SK-N-SH (cell line): ENCODE measurements around the gene DAGLA. TPM values are rescaled to one million over a fixed set of nuclear protein-coding genes. Genes with fewer than 3 reads are reported as not detected.

ENCODE experiments used
- CTCF ChIA-PET: fragments of 300-600, 350-600 bp; formaldehyde crosslinking; extraction: SDS; loops from one replicate; lab custom pipeline; 2021; lab: Yijun Ruan, JAX
- POLR2A ChIA-PET: fragments of 350-600 bp; sonication (Branson Sonifier 250); formaldehyde crosslinking; extraction: SDS; loops from one replicate; lab custom pipeline; 2020; ENCODE audit warnings: antibody characterized with exemption, inconsistent platforms; lab: Yijun Ruan, JAX
- DNase-seq: peaks from one replicate; pipeline ENCODE4 v3.0.0; 2012
- H2AFZ ChIP-seq: fragments of 200-600 bp; sonication (generic); 2 replicates; pipeline ENCODE4 v1.8.1; 2016; ENCODE audit warnings: antibody characterized with exemption, mild to moderate bottlenecking, low read depth
- H3F3A ChIP-seq: fragments of 200-600 bp; sonication (generic); replicated peaks from 2 replicates; pipeline ENCODE3; 2016; ENCODE audit warnings: antibody characterized with exemption, mild to moderate bottlenecking; ENCODE audit not compliant: insufficient read depth
- H3K27ac ChIP-seq, 2 experiments: fragments of 200-500 bp in 1 of 2; fragments of 200-600 bp in 1 of 2; sonication (Bioruptor generic) in 1 of 2; sonication (generic), shearing (Covaris generic) in 1 of 2; 2 replicates each; pipeline versions ENCODE4 v1.5.1 to v1.6.1; 2014 to 2016; ENCODE audit warnings: low read depth in 2 of 2, inconsistent platforms in 1 of 2, low read length in 1 of 2, mild to moderate bottlenecking in 1 of 2, mixed read lengths in 1 of 2
- H3K27me3 ChIP-seq: fragments of 200-600 bp; sonication (generic), shearing (Covaris generic); 2 replicates; pipeline ENCODE4 v1.6.1; 2016; ENCODE audit warnings: mixed run types; ENCODE audit not compliant: insufficient read depth
- H3K36me3 ChIP-seq, 2 experiments: fragments of 200-500 bp in 1 of 2; fragments of 200-600 bp in 1 of 2; sonication (Bioruptor generic) in 1 of 2; sonication (generic) in 1 of 2; replicated peaks in 1 of 2; 2 replicates each; pipeline versions ENCODE3 to v1.5.1; 2014 to 2016; ENCODE audit warnings: low read length in 1 of 2, mild to moderate bottlenecking in 1 of 2; ENCODE audit not compliant: insufficient read depth in 2 of 2, control insufficient read depth in 1 of 2
- H3K4me1 ChIP-seq, 2 experiments: fragments of 200-500 bp in 1 of 2; fragments of 200-600 bp in 1 of 2; sonication (Bioruptor generic) in 1 of 2; sonication (generic), shearing (Covaris generic) in 1 of 2; 2 replicates each; pipeline versions ENCODE4 v1.5.1 to v1.6.1; 2014 to 2016; ENCODE audit warnings: low read depth in 1 of 2, low read length in 1 of 2, mixed run types in 1 of 2; ENCODE audit not compliant: insufficient read depth in 2 of 2, control insufficient read depth in 1 of 2
- H3K4me2 ChIP-seq: fragments of 200-600 bp; sonication (generic), shearing (Covaris generic); 2 replicates; pipeline ENCODE4 v1.6.1; 2017; ENCODE audit warnings: mixed run types
- H3K4me3 ChIP-seq, 2 experiments: fragments of 200-500 bp in 1 of 2; fragments of 200-600 bp in 1 of 2; sonication (Bioruptor generic) in 1 of 2; sonication (generic), shearing (Covaris generic) in 1 of 2; 2 replicates each; pipeline versions ENCODE4 v1.5.1 to v1.8.1; 2014 to 2016; ENCODE audit warnings: low read depth in 2 of 2, inconsistent platforms in 1 of 2, low read length in 1 of 2, mild to moderate bottlenecking in 1 of 2, mixed read lengths in 1 of 2, moderate library complexity in 1 of 2
- H3K79me2 ChIP-seq: fragments of 200-600 bp; sonication (generic); 2 replicates; pipeline ENCODE4 v1.8.1; 2017; ENCODE audit warnings: mild to moderate bottlenecking; ENCODE audit not compliant: insufficient read depth
- H3K9ac ChIP-seq: fragments of 200-600 bp; sonication (generic); 2 replicates; pipeline ENCODE4 v1.6.1; 2017; ENCODE audit warnings: mixed run types
- H3K9me2 ChIP-seq: fragments of 200-600 bp; sonication (generic); 2 replicates; pipeline ENCODE4 v1.6.1; 2017; ENCODE audit warnings: mixed run types
- H3K9me3 ChIP-seq: fragments of 200-600 bp; sonication (generic); 2 replicates; pipeline ENCODE4 v1.6.1; 2017; ENCODE audit warnings: mixed run types, mild to moderate bottlenecking, moderate library complexity
- H4K20me1 ChIP-seq: fragments of 200-600 bp; sonication (generic); 2 replicates; pipeline ENCODE4 v1.6.1; 2017; ENCODE audit warnings: mild to moderate bottlenecking, mixed run types; ENCODE audit not compliant: insufficient read depth
- CHD2 ChIP-seq: fragments of 150-350 bp; IDR thresholded peaks from 2 replicates; pipeline ENCODE4 v1.6.1; 2018; ENCODE audit warnings: low read length; ENCODE audit not compliant: partially characterized antibody
- FOXM1 ChIP-seq: IDR thresholded peaks from 2 replicates; pipeline ENCODE4 v1.4.0; 2012; ENCODE audit warnings: low read depth, mild to moderate bottlenecking
- GATA2 ChIP-seq: sonication (generic); formaldehyde crosslinking; IDR thresholded peaks from 2 replicates; pipeline ENCODE4 v1.5.0; 2020; ENCODE audit warnings: mild to moderate bottlenecking, missing genetic modification reagents
- JUND ChIP-seq: IDR thresholded peaks from 2 replicates; pipeline ENCODE4 v1.4.0; 2012
- MEF2A ChIP-seq: IDR thresholded peaks from 2 replicates; pipeline ENCODE4 v1.4.0; 2012; ENCODE audit warnings: low read depth, borderline replicate concordance
- NFIC ChIP-seq: IDR thresholded peaks from 2 replicates; pipeline ENCODE4 v1.4.0; 2012; ENCODE audit warnings: borderline replicate concordance
- RAD21 ChIP-seq: IDR thresholded peaks from 2 replicates; pipeline ENCODE4 v1.6.1; 2012; ENCODE audit warnings: mild to moderate bottlenecking, low read length
- TEAD4 ChIP-seq: IDR thresholded peaks from 2 replicates; pipeline ENCODE4 v1.4.0; 2012; ENCODE audit warnings: mild to moderate bottlenecking, borderline replicate concordance; ENCODE audit not compliant: insufficient read depth
- WGBS: methylation state at CpG from one replicate; pipeline ENCODE4 v1.1.6; 2017; ENCODE audit warnings: low lambda C conversion rate; 5-methylcytosine and 5-hydroxymethylcytosine counted together
- polyA plus RNA-seq, 3 experiments: library from polyadenylated mRNA; depleted of rRNA; stranded (reverse); fragments of >200 nt; gene quantifications; 2 replicates each; pipeline ENCODE4 v1.2.3, GENCODE V29; 2012
- TF ChIP-seq, protein P1 (sequence below): IDR thresholded peaks from 2 replicates; pipeline ENCODE4 v1.4.0; 2012; ENCODE audit warnings: low read depth
- TF ChIP-seq, protein P2 (sequence below): IDR thresholded peaks from 2 replicates; pipeline ENCODE4; 2012
- TF ChIP-seq, protein P3 (sequence below): fragments of 150-350 bp; IDR thresholded peaks from 2 replicates; pipeline ENCODE4 v1.6.1; 2017; ENCODE audit warnings: antibody characterized with exemption, low read length, low read depth, borderline replicate concordance

Gene DAGLA
- polyA plus RNA-seq, 1 of the 3 experiments (the other 2 are of a cell fraction), result 3.3 TPM

DNA sequence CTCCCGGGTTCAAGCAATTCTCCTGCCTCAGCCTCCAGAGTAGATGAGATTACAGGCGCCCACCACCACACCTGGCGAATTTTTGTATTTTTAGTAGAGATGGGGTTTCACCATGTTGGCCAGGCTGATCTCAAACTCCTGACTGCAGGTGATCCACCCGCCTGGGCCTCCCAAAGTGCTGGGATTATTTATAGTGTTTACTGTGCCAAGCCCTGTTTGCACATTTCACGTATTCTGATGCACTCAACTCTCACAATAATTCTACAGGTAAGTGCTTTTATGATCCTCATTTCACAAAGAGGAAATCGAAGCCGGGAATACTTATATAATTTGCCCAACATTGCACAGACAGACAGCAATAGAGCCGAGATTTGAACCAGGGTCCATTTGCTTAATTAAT is 38.0 kb upstream of the DAGLA start:
- no peak for DNase-seq
- Histone ChIP-seq H3K4me3 (no peak overlapping the region), H3K4me1 (peaks cover 0 to 7% of the 10 kb centered on the region in 2 experiments; a peak in 1 of 4 replicates), H3K9ac (no peak overlapping the region), H3K9me3 (no peaks in the 10 kb centered on the region), H3K79me2 (no peaks in the 10 kb centered on the region), H2AFZ (no peak overlapping the region), H3K27ac (no peak overlapping the region), H3K4me2 (no peak overlapping the region), H3K9me2 (no peaks in the 10 kb centered on the region), H3K27me3 (no peaks in the 10 kb centered on the region; the same call in 1 of the 2 replicates), H3F3A (no peaks in the 10 kb centered on the region), H4K20me1 (no peaks in the 10 kb centered on the region), H3K36me3 (no peaks in the 10 kb centered on the region)
- 71% methylated on average over 8 of the region's 8 CpGs for WGBS
- POLR2A ChIA-PET, result no interaction called here
- CTCF ChIA-PET, result no interaction called here
- no peak for TF ChIP-seq TEAD4
- TF ChIP-seq JUND, result no peak
- no peak for TF ChIP-seq RAD21
- TF ChIP-seq, protein P1, sequence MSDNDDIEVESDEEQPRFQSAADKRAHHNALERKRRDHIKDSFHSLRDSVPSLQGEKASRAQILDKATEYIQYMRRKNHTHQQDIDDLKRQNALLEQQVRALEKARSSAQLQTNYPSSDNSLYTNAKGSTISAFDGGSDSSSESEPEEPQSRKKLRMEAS, result no peak
- TF ChIP-seq, protein P2, sequence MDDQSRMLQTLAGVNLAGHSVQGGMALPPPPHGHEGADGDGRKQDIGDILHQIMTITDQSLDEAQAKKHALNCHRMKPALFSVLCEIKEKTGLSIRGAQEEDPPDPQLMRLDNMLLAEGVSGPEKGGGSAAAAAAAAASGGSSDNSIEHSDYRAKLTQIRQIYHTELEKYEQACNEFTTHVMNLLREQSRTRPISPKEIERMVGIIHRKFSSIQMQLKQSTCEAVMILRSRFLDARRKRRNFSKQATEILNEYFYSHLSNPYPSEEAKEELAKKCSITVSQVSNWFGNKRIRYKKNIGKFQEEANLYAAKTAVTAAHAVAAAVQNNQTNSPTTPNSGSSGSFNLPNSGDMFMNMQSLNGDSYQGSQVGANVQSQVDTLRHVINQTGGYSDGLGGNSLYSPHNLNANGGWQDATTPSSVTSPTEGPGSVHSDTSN, result no peak
- no peak for TF ChIP-seq MEF2A
- TF ChIP-seq, protein P3, sequence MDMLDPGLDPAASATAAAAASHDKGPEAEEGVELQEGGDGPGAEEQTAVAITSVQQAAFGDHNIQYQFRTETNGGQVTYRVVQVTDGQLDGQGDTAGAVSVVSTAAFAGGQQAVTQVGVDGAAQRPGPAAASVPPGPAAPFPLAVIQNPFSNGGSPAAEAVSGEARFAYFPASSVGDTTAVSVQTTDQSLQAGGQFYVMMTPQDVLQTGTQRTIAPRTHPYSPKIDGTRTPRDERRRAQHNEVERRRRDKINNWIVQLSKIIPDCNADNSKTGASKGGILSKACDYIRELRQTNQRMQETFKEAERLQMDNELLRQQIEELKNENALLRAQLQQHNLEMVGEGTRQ, result no peak
- TF ChIP-seq FOXM1, result no peak
- no peak for TF ChIP-seq NFIC
- TF ChIP-seq CHD2, result no peak

DNA sequence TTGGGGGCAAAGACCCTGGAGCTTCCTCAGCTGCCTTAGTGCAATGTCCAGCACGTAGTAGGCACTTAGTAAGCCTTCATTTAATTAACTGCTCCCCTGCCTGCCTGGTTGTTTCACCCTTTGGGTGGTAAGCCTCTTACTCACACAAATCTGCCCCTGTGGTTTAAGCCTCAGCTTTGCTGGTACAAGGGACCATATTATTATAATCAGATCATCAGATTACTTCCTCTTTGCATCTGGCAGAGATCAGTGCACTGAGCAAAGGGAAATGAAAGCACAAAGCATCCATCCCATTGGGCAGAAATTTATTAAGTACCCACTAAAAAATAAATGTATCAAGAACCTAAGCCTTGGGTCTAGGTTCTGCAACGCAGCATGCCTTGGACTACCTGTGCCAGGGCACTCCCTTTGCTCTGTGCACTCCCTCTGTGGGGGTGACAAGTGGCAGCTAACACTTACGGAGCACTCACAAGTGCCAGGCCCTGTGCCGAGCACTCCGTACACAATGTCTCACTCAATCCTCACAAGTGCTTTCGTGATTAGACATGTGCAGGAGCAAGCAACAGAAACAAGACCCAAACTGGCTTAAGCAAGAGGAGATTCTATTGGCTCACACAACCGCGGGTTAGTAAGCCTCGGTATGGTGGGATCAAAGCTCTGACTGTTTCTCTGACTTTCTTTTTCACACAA is 34.9 kb upstream of the DAGLA start:
- 60% methylated on average over 5 of the region's 9 CpGs for WGBS
- Histone ChIP-seq H3K4me2 (no peak overlapping the region), H3K79me2 (no peaks in the 10 kb centered on the region), H3K9me3 (no peaks in the 10 kb centered on the region), H3K4me3 (no peak overlapping the region), H3K9me2 (no peaks in the 10 kb centered on the region), H4K20me1 (no peaks in the 10 kb centered on the region), H3K9ac (no peak overlapping the region), H3K27me3 (no peaks in the 10 kb centered on the region), H3K36me3 (no peaks in the 10 kb centered on the region), H2AFZ (no peak overlapping the region), H3K27ac (no peak overlapping the region), H3F3A (no peaks in the 10 kb centered on the region), H3K4me1 (peaks cover 0 to 7% of the 10 kb centered on the region in 2 experiments; a peak in 1 of 4 replicates)
- ChIA-PET POLR2A (interaction anchor here (1.4 kb wide), 1 partner anchor 216 kb away, joined by 3 read pairs; the partner anchor contains the start of genes CPSF7 and SDHAF2), CTCF (interaction anchor here (0.8 to 3.8 kb wide), 12 partner anchors 9 to 210 kb away, joined by 3 to 26 read pairs (median 3); partner anchors contain the start of gene LRRC10B)
- no peak for TF ChIP-seq MEF2A
- TF ChIP-seq JUND, result no peak
- peak; percentile 40; the same call in 1 of the 2 replicates for TF ChIP-seq GATA2 (CRISPR knock-in tag)
- peak; percentile 59 for DNase-seq
